Vagina (tissue), 2 donors: ENCODE measurements around the gene TDRKH. TPM values are rescaled to one million over a fixed set of nuclear protein-coding genes. Genes with fewer than 3 reads are reported as not detected.

Experiments used
- DNase-seq, 2 donors: peaks; one replicate each; pipeline ENCODE4 v3.0.0-alpha.2; 2017; ENCODE audit errors: extremely low spot score in 2 of 2
- H3K27ac ChIP-seq: fragments of 200-600 bp; sonication (generic); one replicate; pipeline ENCODE4 v1.5.1; 2019
- H3K27me3 ChIP-seq: fragments of 200-600 bp; sonication (generic); one replicate; pipeline ENCODE4 v1.5.1; 2019
- H3K36me3 ChIP-seq, 2 donors: fragments of 200-600 bp; sonication (generic); one replicate each; pipeline ENCODE4 v1.5.1; 2017 to 2019
- H3K4me1 ChIP-seq: fragments of 200-600 bp; sonication (generic); one replicate; pipeline ENCODE4 v1.5.1; 2019
- H3K4me3 ChIP-seq, 2 donors: fragments of 200-600 bp; sonication (generic); 1 replicate in 1 of 2; 2 replicates in 1 of 2; pipeline ENCODE4 v1.5.1; 2016 to 2019
- H3K9me3 ChIP-seq: fragments of 200-600 bp; sonication (generic); one replicate; pipeline ENCODE4 v1.5.1; 2019
- CTCF ChIP-seq, 3 experiments: fragments of 450-650 bp in 2 of 3; fragments of 200-600 bp in 1 of 3; sonication (generic) in 1 of 3; IDR thresholded peaks; one replicate each; pipeline ENCODE4 v1.5.1; 2017 to 2019; ENCODE audit warnings: antibody characterized with exemption in 3 of 3, mild to moderate bottlenecking in 2 of 3, moderate library complexity in 2 of 3
- POLR2A ChIP-seq, 2 donors: fragments of 450-650 bp; IDR thresholded peaks; one replicate each; pipeline ENCODE4 v1.6.1; 2017; ENCODE audit warnings: antibody characterized with exemption in 2 of 2, mild to moderate bottlenecking in 2 of 2, moderate library complexity in 2 of 2
- POLR2AphosphoS5 ChIP-seq, 2 donors: sonication (generic); formaldehyde crosslinking; IDR thresholded peaks; one replicate each; pipeline ENCODE4 v1.9.0; 2017; ENCODE audit warnings: antibody characterized with exemption in 2 of 2, mild to moderate bottlenecking in 2 of 2, low read depth in 1 of 2; ENCODE audit not compliant: insufficient read depth in 1 of 2
- intact Hi-C: fragments of 100-400 bp; cut with DNase I; formaldehyde crosslinking; loops from one replicate; pipeline ENCODE4 v1.15.1; 2023
- total RNA-seq: library from RNA; depleted of rRNA; stranded (reverse); fragments of >200 nt; gene quantifications from one replicate; pipeline ENCODE4 v1.2.3, GENCODE V29; 2016

TDRKH gene
- total RNA-seq, 1 donor from 2014 or later = 5.2 TPM

DNA sequence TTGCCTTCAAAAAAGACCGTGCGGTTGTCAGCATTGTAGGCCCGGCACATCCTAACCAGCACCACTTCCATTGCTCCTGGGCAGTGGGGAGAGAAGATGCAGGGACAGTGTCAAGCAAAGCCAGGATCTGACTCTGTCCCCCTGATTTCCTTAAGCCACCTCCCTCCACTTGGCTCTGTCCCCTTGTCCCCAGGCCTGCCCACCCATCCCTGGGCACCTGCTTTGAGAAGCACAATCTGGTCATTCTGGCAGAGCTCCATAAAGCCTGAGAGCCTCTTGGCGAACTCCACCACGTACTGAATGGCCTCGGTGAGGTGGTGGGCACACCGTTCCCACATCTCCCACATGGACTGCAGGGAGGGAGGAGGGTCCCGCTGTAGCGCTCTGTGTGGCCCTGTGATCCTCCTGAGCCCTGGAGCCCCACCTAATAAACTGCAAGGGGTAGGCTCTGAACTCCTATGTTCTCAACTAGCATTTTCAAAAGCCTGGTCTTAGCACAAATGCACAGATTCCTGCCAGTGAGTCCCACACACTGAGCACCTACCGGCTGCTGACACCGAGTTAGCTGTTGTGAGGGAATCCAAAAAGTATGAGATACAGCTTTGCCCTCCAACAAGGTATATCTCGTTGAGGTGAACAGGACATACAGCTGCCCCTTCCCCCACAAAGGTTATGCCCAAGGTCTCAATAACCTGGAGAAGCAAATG, 23.1 kb upstream of the TDRKH start:
- Histone ChIP-seq H3K9me3 (no peaks in the 10 kb centered on the region), H3K4me1 (no peaks in the 10 kb centered on the region), H3K36me3 (no peaks in the 10 kb centered on the region), H3K4me3 (no peak overlapping the region), H3K27me3 (no peaks in the 10 kb centered on the region), H3K27ac (no peak overlapping the region)
- TF ChIP-seq CTCF (IDR thresholded peaks at IDR 0.05) (no peak), POLR2AphosphoS5 (IDR thresholded peaks at IDR 0.05; ENCODE audit: insufficient read depth in 1 of 2, low read depth in 1 of 2) (no peak), POLR2A (IDR thresholded peaks at IDR 0.05) (no peak)
- DNase-seq = no peak
- intact Hi-C loops = no loop called here

GRCh38 chr1:151811181-151811580, 20.9 kb upstream of the TDRKH start:
- TF ChIP-seq POLR2A (IDR thresholded peaks at IDR 0.05) (no peak), POLR2AphosphoS5 (IDR thresholded peaks at IDR 0.05; ENCODE audit: insufficient read depth in 1 of 2, low read depth in 1 of 2) (no peak)
- H3K36me3 ChIP-seq = no peaks in the 10 kb centered on the region
- no peaks in the 10 kb centered on the region for H3K4me1 ChIP-seq
- no peak for DNase-seq
- no peak overlapping the region for H3K27ac ChIP-seq
- H3K27me3 ChIP-seq = no peaks in the 10 kb centered on the region
- intact Hi-C loops = no loop called here
- H3K9me3 ChIP-seq = no peaks in the 10 kb centered on the region
- no peak overlapping the region for H3K4me3 ChIP-seq

DNA sequence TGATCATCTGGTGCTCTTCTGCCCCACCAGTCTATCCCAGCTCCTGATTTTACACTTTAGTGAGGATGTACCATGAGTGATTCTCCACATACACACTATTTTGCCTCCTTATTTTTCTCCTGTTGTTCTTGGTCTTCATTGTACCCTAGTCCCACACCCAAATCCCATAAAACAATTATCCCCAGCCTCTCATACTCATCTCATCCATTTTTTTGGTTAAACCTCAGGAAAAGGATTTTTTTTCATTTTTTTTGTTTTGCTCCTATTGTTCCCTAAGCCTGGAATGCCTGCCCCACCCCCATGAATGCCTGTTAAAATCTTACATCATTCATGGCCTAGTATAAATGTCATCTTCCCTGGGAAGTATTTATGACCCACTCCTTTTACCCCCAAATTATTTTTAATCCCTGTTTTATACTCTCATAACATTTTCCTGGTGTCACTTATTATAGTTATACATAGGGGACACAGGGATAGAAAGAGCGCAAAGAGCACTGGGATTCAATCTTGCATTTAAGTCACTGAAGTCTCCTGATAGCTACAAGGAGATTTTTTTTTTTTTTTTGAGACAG, 19.8 kb upstream of the TDRKH start:
- no peaks in the 10 kb centered on the region for H3K27me3 ChIP-seq
- intact Hi-C loops = no loop called here
- no peaks in the 10 kb centered on the region for H3K4me1 ChIP-seq
- TF ChIP-seq POLR2A (IDR thresholded peaks at IDR 0.05) = no peak
- no peak overlapping the region for H3K4me3 ChIP-seq
- H3K36me3 ChIP-seq = no peaks in the 10 kb centered on the region
- H3K27ac ChIP-seq = no peak overlapping the region
- DNase-seq = no peak
- no peaks in the 10 kb centered on the region for H3K9me3 ChIP-seq

- no peak overlapping the region for H3K4me3 ChIP-seq
- H3K27me3 ChIP-seq = no peaks in the 10 kb centered on the region
- no peaks in the 10 kb centered on the region for H3K4me1 ChIP-seq
- no peak for DNase-seq
- intact Hi-C loops = no loop called here
- no peak overlapping the region for H3K27ac ChIP-seq
- H3K36me3 ChIP-seq = no peaks in the 10 kb centered on the region
- no peaks in the 10 kb centered on the region for H3K9me3 ChIP-seq
- TF ChIP-seq POLR2A (IDR thresholded peaks at IDR 0.05) = no peak
- no peak for TF ChIP-seq POLR2AphosphoS5 (IDR thresholded peaks at IDR 0.05; ENCODE audit: insufficient read depth in 1 of 2, low read depth in 1 of 2)
Measured at GRCh38 chr1:151809290-151809984, 19.1 kb upstream of the TDRKH start.

DNA sequence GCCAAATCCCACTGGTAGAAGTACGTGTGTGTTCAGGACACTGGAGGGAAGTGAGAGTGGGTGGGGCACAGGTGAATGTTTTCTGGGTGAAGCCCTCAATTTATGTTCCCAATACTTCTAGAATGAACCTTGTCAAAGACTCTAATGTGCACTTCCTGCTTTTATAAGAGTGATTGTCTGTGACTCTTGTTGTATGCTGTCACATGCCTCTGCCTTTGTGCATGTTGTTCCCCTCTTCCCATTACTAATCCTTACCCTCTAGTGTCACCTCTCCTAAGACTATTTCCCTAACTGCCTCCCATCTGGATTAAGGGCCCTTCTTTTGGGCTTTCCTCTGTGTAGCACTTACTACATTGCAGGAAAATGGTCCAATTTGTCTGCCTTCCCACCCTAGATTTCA, 17.5 kb upstream of the TDRKH start:
- intact Hi-C loops = no loop called here
- DNase-seq = no peak
- no peaks in the 10 kb centered on the region for H3K36me3 ChIP-seq
- TF ChIP-seq POLR2AphosphoS5 (IDR thresholded peaks at IDR 0.05; ENCODE audit: insufficient read depth in 1 of 2, low read depth in 1 of 2) (no peak), CTCF (IDR thresholded peaks at IDR 0.05) (no peak), POLR2A (IDR thresholded peaks at IDR 0.05) (no peak)
- H3K9me3 ChIP-seq = no peaks in the 10 kb centered on the region
- H3K27ac ChIP-seq = no peak overlapping the region
- H3K27me3 ChIP-seq = no peaks in the 10 kb centered on the region
- no peaks in the 10 kb centered on the region for H3K4me1 ChIP-seq
- no peak overlapping the region for H3K4me3 ChIP-seq

GRCh38 chr1:151807131-151807530, 16.8 kb upstream of the TDRKH start:
- no peaks in the 10 kb centered on the region for H3K27me3 ChIP-seq
- no peaks in the 10 kb centered on the region for H3K4me1 ChIP-seq
- no peaks in the 10 kb centered on the region for H3K9me3 ChIP-seq
- H3K4me3 ChIP-seq = no peak overlapping the region
- TF ChIP-seq POLR2A (IDR thresholded peaks at IDR 0.05) (no peak), CTCF (IDR thresholded peaks at IDR 0.05) (no peak), POLR2AphosphoS5 (IDR thresholded peaks at IDR 0.05; ENCODE audit: insufficient read depth in 1 of 2, low read depth in 1 of 2) (no peak)
- no peak for DNase-seq
- intact Hi-C loops = no loop called here
- H3K36me3 ChIP-seq = no peaks in the 10 kb centered on the region
- H3K27ac ChIP-seq = no peak overlapping the region
